Measurements from ENCODE around the gene GPR155. TPM values are rescaled to one million over a fixed set of nuclear protein-coding genes. Genes with fewer than 3 reads are reported as not detected.

Gene GPR155
- total RNA-seq, 4 donors from 2014 or later = 18.0 to 45.9 (median 32.2) TPM

GRCh38 chr2:174527959-174528358, 41.1 kb upstream of the GPR155 start:
- Histone ChIP-seq H3K9me3 (no peaks in the 10 kb centered on the region), H3K27ac (no peak overlapping the region), H3K4me1 (no peaks in the 10 kb centered on the region), H3K27me3 (no peaks in the 10 kb centered on the region), H3K36me3 (no peaks in the 10 kb centered on the region), H3K4me3 (no peak overlapping the region)
- WGBS, 2 donors (ENCODE audit: low coverage in 1 of 2) = 84% methylated on average over 3 of the region's 3 CpGs
- TF ChIP-seq POLR2A (IDR thresholded peaks at IDR 0.05) = no peak
- no peak for TF ChIP-seq POLR2AphosphoS5 (IDR thresholded peaks at IDR 0.05)
- TF ChIP-seq CTCF (IDR thresholded peaks at IDR 0.05) = no peak
- ATAC-seq = no peak

DNA sequence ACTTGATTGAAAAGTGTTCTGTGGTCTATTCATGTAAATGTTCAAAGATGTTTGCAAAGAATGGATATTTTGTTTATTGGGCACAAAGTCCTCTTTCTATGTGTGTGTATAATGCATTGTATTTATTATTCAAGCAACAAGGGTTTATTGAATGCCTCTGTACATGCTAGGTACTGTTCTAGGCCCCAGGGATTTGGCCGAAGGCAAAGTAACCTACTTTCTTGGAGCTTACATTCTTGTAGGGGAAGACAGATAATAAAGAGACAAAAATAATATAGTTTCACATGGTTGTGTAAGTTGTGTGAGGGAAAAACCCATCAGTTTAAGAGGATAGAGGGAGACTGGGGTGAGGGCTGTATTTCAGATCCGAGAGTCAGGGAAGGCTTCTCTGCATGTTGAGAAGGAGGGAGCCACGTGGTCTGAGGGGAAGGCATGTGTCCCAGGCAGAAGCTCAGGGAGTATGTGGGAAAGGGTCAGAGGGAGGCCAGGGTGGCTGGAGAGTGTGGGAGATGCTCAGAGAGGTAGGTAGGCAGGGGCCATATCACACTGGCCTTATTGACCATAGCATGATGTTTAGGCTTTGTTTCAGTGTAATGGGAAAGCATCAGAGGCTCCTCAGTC, 40.4 kb upstream of the GPR155 start:
- Histone ChIP-seq H3K4me1 (no peaks in the 10 kb centered on the region), H3K36me3 (no peaks in the 10 kb centered on the region), H3K9me3 (no peaks in the 10 kb centered on the region), H3K27me3 (no peaks in the 10 kb centered on the region), H3K27ac (no peak overlapping the region), H3K4me3 (no peak overlapping the region)
- TF ChIP-seq POLR2A (IDR thresholded peaks at IDR 0.05) (no peak), EP300 (IDR thresholded peaks at IDR 0.05) (no peak), POLR2AphosphoS5 (IDR thresholded peaks at IDR 0.05) (no peak), CTCF (IDR thresholded peaks at IDR 0.05) (no peak)
- ATAC-seq = no peak
- 66 to 75% methylated on average over 2 to 3 of the region's 3 CpGs for WGBS, 2 donors (ENCODE audit: low coverage in 1 of 2)

- Histone ChIP-seq H3K9me3 (no peaks in the 10 kb centered on the region), H3K27ac (peak overlapping the region in 1 of 4 donors; percentile 0), H3K27me3 (no peaks in the 10 kb centered on the region), H3K36me3 (no peaks in the 10 kb centered on the region), H3K4me3 (no peak overlapping the region), H3K4me1 (no peaks in the 10 kb centered on the region)
- 90 to 100% methylated on average over 2 of the region's 2 CpGs for WGBS, 2 donors (ENCODE audit: low coverage in 1 of 2)
- ATAC-seq = no peak
- TF ChIP-seq POLR2A (IDR thresholded peaks at IDR 0.05) (no peak), EP300 (IDR thresholded peaks at IDR 0.05) (no peak), CTCF (IDR thresholded peaks at IDR 0.05) (no peak), POLR2AphosphoS5 (IDR thresholded peaks at IDR 0.05) (no peak)
These were observed 37.7 kb upstream of the GPR155 start for GRCh38 chr2:174524527-174524926.

DNA sequence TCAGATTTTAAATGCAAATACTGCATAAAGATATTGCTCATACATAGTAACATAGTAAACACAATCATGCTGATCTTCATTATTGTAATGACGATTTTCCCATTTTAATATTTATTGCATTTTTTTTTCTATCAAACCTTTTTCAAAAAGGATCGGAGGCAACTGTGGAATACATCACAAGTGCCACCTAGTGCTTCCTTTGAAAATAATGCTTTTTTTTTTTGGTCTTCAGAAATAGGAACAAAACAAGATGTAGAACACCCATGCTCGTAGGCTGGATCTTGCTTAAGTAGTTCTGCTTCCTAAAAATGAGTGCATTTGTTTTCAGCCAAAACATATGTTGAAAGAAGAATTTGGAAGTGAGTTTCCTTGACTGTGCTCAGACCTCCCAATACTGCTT, 35.7 kb upstream of the GPR155 start:
- no peaks in the 10 kb centered on the region for H3K9me3 ChIP-seq
- H3K27me3 ChIP-seq = no peaks in the 10 kb centered on the region
- no peak for ATAC-seq
- no peak for TF ChIP-seq POLR2AphosphoS5 (IDR thresholded peaks at IDR 0.05)
- TF ChIP-seq EP300 (IDR thresholded peaks at IDR 0.05) = no peak
- TF ChIP-seq CTCF (IDR thresholded peaks at IDR 0.05) = peak in 3 of 4 experiments; percentile 45 to 49 (median 48)
- WGBS, 2 donors (ENCODE audit: low coverage in 1 of 2) = 8 to 18% methylated on average over 3 of the region's 3 CpGs
- H3K4me3 ChIP-seq = no peak overlapping the region
- no peaks in the 10 kb centered on the region for H3K4me1 ChIP-seq
- no peak overlapping the region for H3K27ac ChIP-seq
- no peaks in the 10 kb centered on the region for H3K36me3 ChIP-seq

GRCh38 chr2:174518395-174518794, 31.6 kb upstream of the GPR155 start:
- TF ChIP-seq POLR2A (IDR thresholded peaks at IDR 0.05) (no peak), EP300 (IDR thresholded peaks at IDR 0.05) (no peak), CTCF (IDR thresholded peaks at IDR 0.05) (no peak)
- Histone ChIP-seq H3K4me3 (no peak overlapping the region), H3K9me3 (no peaks in the 10 kb centered on the region), H3K4me1 (no peaks in the 10 kb centered on the region), H3K36me3 (no peaks in the 10 kb centered on the region), H3K27me3 (no peaks in the 10 kb centered on the region), H3K27ac (no peak overlapping the region)
- WGBS, 2 donors (ENCODE audit: low coverage in 1 of 2) = 71 to 91% methylated on average over 1 to 2 of the region's 2 CpGs
- ATAC-seq = no peak

Data from gastroesophageal sphincter (tissue), 4 donors.